HG03378 (cell line): ENCODE data around the gene TOP3B.
"Not testable (repeated sequence)": the region's sequence is repeated elsewhere in the genome, so short reads cannot be mapped to it uniquely, and the experiment has no call there.

Source experiments
- ATAC-seq: cut with Tn5 transposase; IDR thresholded peaks from one replicate; pipeline ENCODE4 v1.9.1; 2021; ENCODE audit warnings: mild to moderate bottlenecking, moderate library complexity; ENCODE audit not compliant: unreplicated experiment

The TOP3B gene

DNA sequence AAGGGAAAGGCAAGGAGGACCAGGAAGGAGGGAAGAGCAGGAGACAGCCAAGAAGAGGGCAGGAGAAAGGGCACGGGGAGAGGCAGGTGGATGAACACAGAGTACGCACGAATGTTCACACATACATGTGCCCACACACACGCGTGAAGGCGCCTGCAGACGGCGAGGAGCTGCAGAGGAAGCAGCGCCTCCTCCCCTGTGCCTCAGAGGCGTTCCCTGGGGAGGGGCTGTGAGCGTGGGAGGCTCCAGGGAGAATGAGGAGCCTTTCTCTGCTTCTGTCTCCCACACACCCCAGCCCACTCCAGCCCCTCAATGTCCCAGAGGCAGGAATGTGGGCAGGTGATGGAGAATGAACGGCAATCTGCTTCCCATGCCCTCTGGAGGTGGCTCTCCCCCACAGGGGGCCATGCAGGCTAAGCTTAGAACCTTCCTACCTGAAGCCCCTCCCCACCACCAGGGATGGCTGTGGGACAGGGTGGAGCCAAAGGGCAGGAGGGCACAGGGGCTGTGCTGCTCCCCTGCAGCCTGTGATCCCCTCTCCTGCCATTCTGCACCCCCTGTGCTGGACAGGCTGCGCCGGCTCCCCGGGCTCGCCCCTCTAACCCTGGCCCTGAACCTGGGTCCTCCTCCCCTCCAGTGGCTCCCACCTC lies 55.3 kb downstream of the TOP3B start:
- no peak for ATAC-seq

DNA sequence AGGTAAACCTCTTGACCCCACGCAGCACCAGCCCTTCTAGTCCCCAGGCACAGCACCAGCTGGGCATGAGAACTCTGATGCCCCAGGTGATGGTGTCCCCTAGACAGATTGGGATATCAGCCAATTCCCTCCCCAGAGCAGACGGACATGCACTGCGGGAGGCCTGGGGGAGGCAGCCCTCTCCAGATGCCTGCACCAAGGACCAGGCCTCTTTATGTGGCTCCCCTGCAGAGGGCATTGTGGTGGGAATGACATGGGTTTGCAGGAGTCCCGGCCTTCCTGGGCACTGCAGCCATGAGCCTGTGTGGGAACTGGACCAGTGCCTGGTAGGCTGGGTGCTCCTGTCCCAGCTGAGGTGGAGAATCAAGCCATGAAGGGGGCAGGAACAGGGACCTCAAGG lies 55.9 kb downstream of the TOP3B start:
- no peak for ATAC-seq

DNA sequence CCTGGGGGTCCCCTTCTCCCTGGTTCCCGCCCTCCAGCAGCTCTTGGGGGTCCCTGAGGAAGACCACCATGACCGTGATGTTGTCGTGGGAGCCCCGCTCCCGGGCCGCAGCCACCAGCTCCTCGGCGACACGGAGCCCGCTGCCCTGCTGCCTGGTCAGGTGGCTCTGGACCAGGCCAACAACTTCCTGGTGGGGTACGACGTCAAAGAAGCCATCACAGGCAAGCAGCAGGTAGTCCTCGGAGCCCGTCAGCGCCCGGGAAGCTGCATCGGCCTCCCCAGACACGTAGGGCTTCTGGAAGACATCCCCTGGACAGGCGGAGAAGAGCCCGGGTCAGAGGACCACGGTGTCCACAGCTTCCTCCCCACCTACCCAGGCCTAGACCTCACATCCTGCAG lies 59.4 kb downstream of the TOP3B start:
- ATAC-seq, result no peak

DNA sequence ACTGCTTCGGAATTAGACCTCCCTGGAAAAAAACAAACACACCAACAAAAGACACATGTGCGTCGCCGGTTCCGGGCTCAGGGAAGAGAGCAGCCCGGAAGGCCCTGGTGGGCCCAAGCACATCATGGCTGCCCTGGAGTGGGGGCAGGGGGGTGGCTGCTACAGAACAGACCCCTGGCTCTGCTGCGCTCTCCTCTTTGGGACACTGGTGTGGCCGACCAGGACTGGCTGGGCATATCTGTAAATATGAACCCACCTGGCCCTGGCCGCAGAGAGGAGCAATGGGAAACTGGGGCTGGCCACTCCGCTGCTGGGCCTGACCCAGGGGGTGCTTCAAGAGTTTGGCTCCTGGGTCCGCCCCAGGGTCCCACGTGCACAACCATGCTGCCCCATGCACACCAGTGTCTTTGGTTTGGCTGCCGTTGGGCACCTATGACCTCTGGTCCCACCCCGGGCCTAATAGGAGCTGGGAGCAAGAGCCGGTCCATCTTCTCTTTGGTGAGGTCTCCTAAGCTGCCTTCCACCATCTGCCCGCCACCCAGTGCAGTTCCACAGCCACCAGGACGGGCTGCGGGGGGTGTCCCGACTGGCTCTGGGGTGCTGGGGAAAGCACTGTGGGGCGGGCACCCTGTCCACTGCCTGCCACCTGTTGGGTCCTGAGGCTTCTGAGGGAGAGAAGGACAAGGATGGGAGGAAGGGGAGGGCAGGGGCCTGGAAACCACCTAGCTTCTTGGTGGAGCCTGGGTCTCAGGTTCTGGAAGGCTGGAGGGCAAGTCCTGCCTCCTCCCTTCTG lies 60.0 kb downstream of the TOP3B start:
- ATAC-seq, result no peak

DNA sequence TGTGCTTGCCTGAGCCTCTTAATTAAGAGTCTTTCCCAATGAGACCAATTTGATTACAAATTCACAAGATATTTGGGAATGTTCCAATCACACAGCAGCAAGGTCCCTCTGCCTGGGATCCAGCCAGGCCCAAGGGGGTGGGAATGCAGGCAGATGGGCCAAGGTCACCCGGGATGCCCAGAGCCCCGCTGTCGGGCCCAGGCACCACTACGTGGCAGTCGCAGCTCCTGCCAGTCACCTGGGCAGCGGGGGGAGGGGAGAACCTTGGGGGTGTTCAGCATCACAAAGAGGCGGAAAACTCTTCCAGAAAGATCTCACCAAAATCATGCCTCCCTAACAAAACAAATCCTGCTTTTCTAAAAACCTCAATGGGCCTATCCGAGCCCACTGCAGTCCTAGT lies 60.9 kb downstream of the TOP3B start:
- ATAC-seq, result no peak

DNA sequence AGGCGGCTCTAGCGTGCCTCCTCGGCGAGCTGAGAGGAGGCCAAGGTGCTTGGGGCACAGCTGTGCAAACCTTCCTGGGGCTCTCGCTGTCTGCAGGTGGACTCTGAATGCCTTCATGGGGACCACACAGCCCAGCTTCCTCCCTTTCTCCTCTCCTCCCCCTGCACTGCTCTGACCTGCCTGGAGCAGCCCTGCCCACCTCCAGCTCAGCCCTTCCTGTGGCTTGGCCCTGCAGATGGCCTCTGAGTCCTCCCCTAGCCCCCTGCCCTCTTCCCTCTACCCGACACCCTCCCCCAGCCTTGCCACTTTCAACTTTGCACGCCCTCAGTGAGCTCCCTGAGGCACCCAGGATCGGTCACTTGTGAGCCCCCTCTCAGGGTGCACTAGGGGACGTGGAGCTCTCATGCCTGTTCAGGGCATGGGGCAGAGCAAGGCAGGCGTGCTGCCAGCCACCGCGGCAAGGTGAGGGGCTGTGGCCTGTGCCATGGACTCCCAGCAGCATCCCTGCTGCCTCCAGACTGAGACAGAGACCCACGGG lies 61.3 kb downstream of the TOP3B start:
- ATAC-seq, result no peak

DNA sequence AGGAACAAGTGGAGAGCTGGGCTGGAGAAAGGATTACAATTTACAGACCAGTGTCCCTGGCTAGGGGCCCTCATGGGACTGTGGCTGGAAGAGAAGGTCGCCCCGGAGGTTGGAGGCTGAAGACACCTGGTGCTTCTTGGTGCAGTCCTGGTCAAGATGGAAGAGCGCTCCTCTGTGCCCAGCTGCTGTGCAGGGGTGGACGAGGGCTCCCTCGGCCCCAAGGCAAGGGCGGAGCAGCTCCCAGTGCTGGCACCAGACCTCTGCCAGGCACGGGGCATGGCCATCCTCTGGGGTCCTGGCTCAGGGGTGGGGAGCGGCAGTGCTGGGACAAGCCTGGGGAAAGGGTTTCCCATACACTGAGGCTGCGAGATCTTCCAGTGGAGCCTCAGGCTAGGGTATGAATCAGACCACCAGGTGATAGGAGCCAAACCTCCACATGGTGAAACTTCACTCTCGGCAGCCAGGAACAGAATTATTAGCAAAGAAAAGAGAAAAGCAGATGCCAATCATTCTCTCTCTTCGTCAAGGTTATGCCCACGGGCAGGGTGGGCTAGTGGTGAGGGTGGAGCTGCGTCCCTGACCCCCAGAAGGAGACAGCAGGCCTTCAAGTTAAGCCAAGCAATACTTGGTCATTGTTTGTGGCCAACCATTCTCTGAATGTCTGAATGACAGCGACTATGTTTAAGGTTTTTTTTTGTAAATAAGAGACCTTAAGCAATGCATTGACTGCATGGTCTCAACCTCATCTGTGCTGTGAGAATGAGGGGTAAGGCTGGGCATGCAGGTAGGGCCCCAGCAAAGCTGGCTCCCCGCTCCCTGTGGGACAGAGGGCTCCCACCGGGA lies 62.0 kb downstream of the TOP3B start:
- no peak for ATAC-seq

DNA sequence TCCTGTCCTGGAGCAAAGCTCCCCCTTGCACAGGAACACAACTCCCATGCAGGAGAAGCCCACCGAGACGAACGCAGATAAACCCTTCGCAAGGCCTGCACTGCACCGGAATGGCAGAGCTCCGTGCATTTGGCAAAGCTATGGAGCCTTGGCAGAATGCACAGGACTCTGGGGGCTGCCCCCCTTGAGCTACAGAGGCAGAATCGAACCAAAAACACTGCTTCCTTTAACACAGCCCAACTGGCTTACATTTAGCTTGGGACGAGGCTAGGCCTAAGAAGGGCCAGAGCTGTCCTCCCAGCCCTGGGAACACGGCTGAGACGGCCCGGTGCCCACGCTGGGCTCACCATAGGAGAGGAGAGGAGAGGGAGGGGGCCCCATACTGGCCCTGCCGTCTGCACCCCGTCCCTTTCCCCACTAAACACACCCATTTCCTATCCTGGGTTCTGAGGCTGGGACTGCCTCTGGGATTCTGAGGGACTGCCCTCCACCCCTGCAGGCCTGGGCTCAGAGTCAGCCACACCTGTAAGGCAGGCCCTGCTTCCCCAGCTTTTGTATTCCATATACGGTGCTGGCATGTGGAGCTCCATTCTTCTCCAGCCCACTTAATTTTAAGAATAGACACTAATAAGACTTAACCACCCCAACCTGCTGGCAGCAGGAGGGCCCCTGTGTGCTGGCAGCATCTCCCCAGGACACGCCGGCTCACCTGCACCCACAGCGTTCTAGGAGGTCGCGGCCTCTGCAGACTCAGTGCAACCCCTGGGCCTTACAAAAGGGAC lies 62.9 kb downstream of the TOP3B start:
- ATAC-seq, result no peak

DNA sequence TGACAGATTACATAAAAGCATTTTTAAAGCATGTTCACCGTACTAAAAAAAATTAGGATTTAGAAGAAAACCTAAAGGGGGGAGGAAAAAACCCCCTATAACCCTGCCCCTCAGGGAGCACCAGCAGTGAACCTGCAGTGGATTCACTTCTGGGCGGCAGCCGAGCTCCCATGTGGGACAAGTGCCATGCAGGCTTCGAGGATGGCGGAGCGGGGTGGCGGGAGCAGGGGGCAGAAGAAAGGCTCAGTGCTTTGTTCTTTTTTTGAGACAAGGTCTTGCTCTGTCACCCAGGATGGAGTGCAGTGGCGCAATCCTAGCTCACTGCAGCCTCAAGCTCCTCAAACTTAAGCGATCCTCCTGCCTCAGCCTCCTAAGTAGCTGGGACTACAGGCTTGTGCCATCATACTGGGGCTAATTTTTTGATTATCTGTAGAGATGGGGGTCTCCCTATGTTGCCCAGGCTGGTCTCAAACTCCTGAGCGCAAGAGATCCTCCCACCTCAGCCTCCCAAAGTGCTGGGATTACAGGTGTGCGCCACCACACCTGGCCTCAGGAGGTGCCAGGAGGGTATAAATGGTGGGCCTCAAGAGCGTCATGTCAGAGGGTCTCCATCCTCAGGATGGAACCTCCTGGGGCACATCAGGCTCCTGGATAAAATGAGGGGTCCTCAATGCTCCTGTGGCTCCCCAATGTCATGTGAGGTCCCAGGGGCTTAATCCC lies 64.0 kb downstream of the TOP3B start:
- no peak for ATAC-seq

DNA sequence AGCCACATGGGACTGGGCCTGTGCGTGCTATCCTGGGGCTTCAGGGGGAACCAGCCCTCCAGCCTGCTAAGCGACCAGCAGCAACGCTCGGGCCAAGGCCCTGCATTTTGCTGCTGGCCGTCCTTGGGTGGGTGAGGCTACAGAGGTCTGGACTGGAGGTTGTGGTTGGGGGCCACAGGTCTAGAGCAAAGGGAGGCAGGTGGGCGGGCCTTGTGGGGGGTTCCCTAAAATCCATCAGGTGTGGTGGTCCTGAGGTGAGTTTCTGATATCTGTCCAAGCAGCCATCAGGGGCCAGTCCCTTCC lies 64.7 kb downstream of the TOP3B start:
- no peak for ATAC-seq

DNA sequence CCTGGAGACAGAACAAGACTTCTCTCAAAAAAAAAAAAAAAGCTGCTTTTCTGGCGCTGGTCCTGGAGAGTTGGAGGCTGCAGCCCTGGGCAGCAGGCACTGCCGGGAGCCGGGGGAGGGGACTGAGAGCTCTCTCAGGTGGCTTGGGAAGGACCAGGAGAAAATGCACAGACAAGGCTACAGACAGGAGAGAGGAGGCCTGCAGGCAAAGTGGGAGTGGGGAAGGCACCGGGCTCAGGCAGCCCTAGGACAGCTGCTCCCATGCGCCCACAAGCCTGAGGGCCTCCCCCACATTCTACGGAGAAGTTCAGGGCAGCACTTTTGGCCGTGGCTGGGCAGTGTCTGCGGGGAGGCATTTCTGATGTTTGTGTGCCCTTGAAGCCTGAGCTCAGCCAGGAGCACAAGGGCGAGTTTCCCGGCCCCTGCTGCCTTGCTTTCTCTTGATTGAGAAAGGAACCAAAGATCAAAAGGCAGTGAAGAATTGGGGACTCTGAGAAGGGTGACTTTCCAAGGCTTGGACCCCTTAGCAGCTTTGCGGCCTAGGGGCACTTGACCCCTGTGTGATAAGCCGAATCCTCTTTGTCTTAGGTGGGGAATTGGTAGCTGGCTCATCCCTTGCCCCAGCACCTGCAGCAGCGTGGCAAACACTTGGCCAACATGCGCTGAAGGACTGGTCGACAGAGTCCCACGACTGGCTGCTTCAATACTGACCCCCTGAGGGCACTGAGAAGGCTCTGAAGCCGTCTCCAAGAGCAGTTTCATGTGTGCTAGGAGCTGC lies 65.2 kb downstream of the TOP3B start:
- ATAC-seq, result no peak

DNA sequence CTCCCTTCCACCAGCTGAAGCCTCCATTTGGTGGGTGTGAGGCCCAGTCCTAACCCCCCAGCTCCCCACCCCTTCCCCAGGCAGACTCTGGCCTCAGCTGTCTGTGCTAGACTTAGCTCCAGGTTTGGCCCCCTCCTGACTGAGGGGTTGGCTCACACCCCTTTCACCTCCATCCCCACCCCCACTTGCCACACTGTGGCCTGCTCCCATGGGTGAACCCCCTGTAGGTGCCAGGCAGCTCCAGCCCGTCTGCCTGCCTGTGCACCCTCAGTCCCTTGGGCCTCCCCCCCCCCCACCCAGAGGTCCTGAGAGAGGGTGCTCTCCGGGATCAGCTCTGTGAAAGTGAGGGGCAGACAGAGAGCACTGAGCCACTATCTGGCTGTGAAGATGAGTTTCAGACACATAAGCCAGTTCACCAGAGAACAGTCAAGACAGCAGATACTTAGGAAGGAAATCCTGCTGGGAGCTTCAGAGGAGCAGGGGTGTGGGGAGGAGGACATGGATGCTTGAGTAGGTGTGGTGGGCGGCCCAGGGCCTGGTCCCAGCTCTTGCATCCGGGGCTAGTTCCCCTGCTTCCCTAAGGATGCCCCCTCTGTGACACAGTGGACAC lies 66.2 kb downstream of the TOP3B start:
- no peak for ATAC-seq

DNA sequence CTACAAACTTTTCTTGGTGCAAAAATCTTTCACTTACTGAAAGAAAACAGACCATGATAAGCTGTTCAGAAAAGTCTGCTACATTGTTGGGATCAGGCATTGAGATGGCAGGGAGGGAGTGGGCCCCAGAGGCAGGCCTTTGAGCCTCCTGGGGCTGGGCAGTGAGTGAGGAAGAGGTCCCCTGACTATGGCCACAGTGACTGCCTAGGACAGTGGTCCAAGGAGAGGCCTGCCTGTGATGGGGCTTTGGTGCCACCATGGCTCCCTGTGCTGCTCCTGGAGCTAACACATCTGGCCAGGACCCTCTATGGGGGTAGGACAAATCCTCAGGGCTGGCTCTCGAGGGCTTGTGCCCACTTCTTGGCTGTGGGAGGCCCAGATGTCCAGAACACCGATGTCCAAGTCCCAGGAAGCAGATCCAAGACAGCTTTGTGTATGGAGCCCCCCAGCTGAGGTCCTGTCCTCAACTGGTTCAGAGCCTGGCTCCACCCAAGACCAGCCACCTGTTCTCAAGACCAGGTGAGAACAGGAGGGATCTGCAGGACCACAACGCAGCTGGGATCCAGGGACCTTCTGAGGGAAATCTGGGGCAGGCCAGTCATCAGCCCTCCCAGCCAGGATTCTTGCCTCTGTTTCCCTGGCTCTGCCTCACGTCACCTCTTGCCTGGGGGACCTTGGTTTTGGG lies 66.8 kb downstream of the TOP3B start:
- no peak for ATAC-seq

DNA sequence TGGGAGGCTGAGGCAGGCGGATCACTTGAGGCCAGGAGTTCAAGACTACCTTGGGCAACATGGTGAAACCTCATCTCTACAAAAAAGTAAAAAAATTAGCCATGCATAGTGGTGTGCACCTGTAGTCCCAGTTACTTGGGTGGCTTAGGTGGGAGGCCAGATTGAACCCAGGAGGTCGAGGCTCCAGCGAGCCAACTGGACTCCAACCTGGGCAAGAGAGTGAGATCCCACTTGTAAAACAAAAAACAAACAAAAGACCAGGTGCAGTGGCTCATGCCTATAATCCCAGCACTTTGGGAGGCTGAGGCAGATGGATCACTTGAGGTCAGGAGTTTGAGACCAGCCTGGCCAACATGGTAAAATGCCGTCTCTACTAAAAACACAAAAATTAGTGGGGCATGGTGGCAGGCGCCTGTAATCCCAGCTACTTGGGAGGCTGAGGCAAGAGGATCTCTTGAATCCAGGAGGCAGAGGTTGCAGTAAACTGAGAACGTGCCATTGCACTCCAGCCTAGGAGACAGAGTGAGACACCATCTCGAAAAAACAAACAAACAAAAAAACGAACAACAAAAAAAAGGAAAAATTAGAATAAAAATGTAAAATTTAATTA lies 68.4 kb downstream of the TOP3B start:
- not testable (repeated sequence) for ATAC-seq

DNA sequence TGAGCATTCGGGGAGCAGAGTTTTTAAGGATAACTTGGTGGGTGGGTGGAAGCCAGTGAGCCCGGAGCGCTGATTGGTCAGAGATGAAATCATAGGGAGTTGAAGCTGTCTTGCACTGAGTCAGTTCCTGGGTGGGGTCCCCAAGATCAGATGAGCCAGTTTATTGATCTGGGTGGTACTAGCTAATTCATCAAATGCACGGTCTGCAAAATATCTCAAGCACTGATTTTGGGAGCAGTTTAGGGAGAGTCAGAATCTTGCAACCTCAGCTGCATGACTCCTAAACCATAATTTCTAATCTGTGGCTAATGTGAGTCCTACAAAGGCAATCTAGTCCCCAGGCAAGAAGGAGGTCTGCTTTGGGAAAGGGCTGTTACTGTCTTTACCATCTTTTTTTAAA lies 72.2 kb downstream of the TOP3B start:
- ATAC-seq, result not testable (repeated sequence)

DNA sequence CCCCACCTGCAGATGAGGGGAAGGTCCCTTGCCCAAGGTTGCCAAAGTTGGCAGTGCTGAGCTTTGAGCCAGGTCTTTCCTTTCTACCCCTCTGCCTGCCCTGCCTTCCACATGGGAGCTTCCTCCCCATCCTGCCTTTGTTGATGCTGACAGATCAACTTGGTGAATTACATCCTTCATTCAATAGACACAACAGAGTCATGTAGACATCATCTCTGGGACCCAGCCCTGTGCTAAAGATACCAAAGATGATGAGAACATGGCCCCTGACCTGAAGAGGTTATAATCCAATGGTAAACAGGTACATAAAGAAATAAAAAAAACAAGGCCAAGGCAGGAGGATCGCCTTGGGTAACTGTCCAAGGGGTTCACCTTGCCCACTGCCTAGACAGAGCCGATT lies 72.7 kb downstream of the TOP3B start:
- no peak for ATAC-seq

DNA sequence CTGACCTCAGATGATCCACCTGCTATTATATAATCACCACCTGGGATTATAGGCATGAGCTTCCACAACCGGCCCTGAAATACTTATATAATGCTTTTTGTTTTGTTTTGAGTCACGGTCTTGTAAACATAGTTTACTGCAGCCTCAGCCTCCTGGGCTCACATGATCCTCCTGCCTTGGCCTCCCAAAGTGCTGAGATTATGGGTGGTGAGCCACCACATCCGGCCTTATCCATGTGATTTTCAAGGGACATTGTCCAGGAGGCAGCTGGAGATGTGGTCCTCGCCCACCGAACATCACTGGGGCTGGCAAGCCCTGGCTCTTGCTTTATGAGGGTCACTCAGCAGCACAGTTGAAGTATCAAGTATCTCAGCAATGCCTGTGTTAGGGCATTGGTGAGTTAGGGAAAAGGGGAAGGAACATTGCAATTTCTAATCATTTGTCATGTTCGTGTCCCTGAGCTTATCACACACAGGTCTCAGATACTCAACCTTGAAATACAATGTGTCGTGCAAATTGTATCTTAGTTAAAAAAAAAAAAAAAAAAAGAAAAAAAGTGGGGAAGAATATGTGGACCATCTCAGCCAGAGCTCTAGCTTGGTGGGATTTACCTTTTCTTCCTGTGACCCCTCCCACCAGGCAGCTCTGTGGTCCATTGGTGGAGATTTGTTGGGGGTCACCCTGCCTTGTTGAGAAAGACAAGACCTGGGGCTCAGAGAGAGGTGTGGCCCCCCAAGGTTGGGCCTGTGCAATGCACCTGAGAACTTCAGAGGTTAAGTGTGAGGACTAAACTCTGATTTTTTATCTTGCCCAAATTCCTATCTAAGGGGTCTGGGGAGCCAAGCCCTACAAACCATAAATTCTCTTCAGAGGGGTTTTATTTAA lies 74.7 kb downstream of the TOP3B start:
- ATAC-seq, result no peak
